Stimulated activated naive CD8-positive, alpha-beta T cell treated with anti-CD3 and anti-CD28 coated beads, Interleukin-15, amount 100 ng/mL, for 72 hours (primary cell): Measurements from ENCODE around the gene LRSAM1.
A peak's percentile ranks its signal among the peaks of the same experiment; 100 is the strongest.

Experiments used
- ATAC-seq: fragments of 150-1000 bp; cut with Tn5 transposase; 2 replicates; pipeline ENCODE4 v1.10.0; 2021; ENCODE audit warnings: mild to moderate bottlenecking, moderate library complexity
- DNase-seq, 2 donors: peaks; one replicate each; pipeline ENCODE4 v3.0.0; 2021 to 2022
- H3K27ac Mint-ChIP-seq, 2 donors: one replicate each; pipeline ENCODE4 v1.8.0; 2022; ENCODE audit warnings: mild to moderate bottlenecking in 2 of 2, mixed read lengths in 2 of 2, moderate library complexity in 2 of 2
- H3K27me3 Mint-ChIP-seq: one replicate; pipeline ENCODE4 v1.8.0; 2022; ENCODE audit warnings: mixed read lengths
- H3K4me1 Mint-ChIP-seq: one replicate; pipeline ENCODE4 v1.8.0; 2022; ENCODE audit warnings: mild to moderate bottlenecking, mixed read lengths
- H3K4me3 Mint-ChIP-seq, 2 donors: one replicate each; pipeline ENCODE4 v1.8.0; 2022; ENCODE audit warnings: mild to moderate bottlenecking in 2 of 2, mixed read lengths in 2 of 2, moderate library complexity in 1 of 2
- H3K9me3 Mint-ChIP-seq, 2 donors: one replicate each; pipeline ENCODE4 v1.8.0; 2022; ENCODE audit warnings: mixed read lengths in 2 of 2

Gene LRSAM1

GRCh38 chr9:127446713-127447415, 4.4 kb upstream of the LRSAM1 start:
- no peak for DNase-seq
- ATAC-seq = no peak

GRCh38 chr9:127447416-127448111, 3.7 kb upstream of the LRSAM1 start:
- H3K27ac Mint-ChIP-seq = peak overlapping the region; percentile 89 to 96
- no peak for DNase-seq

More at GRCh38 chr9:127446713-127447415, 4.4 kb upstream of the LRSAM1 start:
- H3K4me3 Mint-ChIP-seq = no peak overlapping the region
- peak overlapping the region in 1 of 2 donors; percentile 96 for H3K27ac Mint-ChIP-seq
- peaks cover 0 to 13% of the 10 kb centered on the region in 2 donors for H3K9me3 Mint-ChIP-seq
- H3K4me1 Mint-ChIP-seq = peaks cover 49% of the 10 kb centered on the region
- H3K27me3 Mint-ChIP-seq = no peaks in the 10 kb centered on the region

GRCh38 chr9:127448112-127448805, 3.1 kb upstream of the LRSAM1 start:
- Mint-ChIP-seq H3K4me1 (peaks cover 60% of the 10 kb centered on the region), H3K27me3 (no peaks in the 10 kb centered on the region), H3K27ac (peak overlapping the region in 1 of 2 donors; percentile 99), H3K4me3 (peak overlapping the region; percentile 93 to 95), H3K9me3 (peaks cover 0 to 13% of the 10 kb centered on the region in 2 donors)
- no peak for DNase-seq
- no peak for ATAC-seq

More at GRCh38 chr9:127447416-127448111, 3.7 kb upstream of the LRSAM1 start:
- peaks cover 56% of the 10 kb centered on the region for H3K4me1 Mint-ChIP-seq
- H3K4me3 Mint-ChIP-seq = peak overlapping the region; percentile 93 to 95
- no peak for ATAC-seq
- H3K9me3 Mint-ChIP-seq = peaks cover 0 to 13% of the 10 kb centered on the region in 2 donors
- no peaks in the 10 kb centered on the region for H3K27me3 Mint-ChIP-seq

- peaks cover 72% of the 10 kb centered on the region for H3K4me1 Mint-ChIP-seq
- ATAC-seq = no peak
- no peak for DNase-seq
- no peaks in the 10 kb centered on the region for H3K27me3 Mint-ChIP-seq
- peak overlapping the region; percentile 99 for H3K27ac Mint-ChIP-seq
- peaks cover 0 to 9% of the 10 kb centered on the region in 2 donors for H3K9me3 Mint-ChIP-seq
- H3K4me3 Mint-ChIP-seq = peak overlapping the region; percentile 93 to 95
These were observed 1.9 kb upstream of the LRSAM1 start for GRCh38 chr9:127449332-127449966.

GRCh38 chr9:127450243-127450760, 1.0 kb upstream of the LRSAM1 start:
- DNase-seq (no peak), ATAC-seq (peak; percentile 8)
- Mint-ChIP-seq H3K4me1 (peaks cover 73% of the 10 kb centered on the region), H3K27me3 (no peaks in the 10 kb centered on the region), H3K4me3 (peak overlapping the region; percentile 93 to 95), H3K9me3 (peaks cover 0 to under 1% of the 10 kb centered on the region in 2 donors), H3K27ac (peak overlapping the region; percentile 99)

- Mint-ChIP-seq H3K4me1 (peaks cover 66% of the 10 kb centered on the region), H3K4me3 (peak overlapping the region; percentile 93 to 95), H3K27me3 (no peaks in the 10 kb centered on the region), H3K9me3 (no peaks in the 10 kb centered on the region), H3K27ac (peak overlapping the region; percentile 99)
- DNase-seq (no peak), ATAC-seq (peak; percentile 2)
These were observed 223 bp downstream of the LRSAM1 start for GRCh38 chr9:127451608-127451857.

GRCh38 chr9:127451858-127452656, 747 bp downstream of the LRSAM1 start:
- Mint-ChIP-seq H3K4me3 (peak overlapping the region; percentile 93 to 95), H3K27me3 (no peaks in the 10 kb centered on the region), H3K4me1 (peaks cover 60% of the 10 kb centered on the region), H3K9me3 (no peaks in the 10 kb centered on the region), H3K27ac (peak overlapping the region; percentile 99)
- DNase-seq = peak; percentile 44 to 66
- peak; percentile 41 for ATAC-seq

- no peaks in the 10 kb centered on the region for H3K9me3 Mint-ChIP-seq
- ATAC-seq = no peak
These were observed 1.4 kb downstream of the LRSAM1 start for GRCh38 chr9:127452691-127453090.

GRCh38 chr9:127455324-127455992, 4.1 kb downstream of the LRSAM1 start:
- Mint-ChIP-seq H3K27me3 (no peaks in the 10 kb centered on the region), H3K4me1 (peaks cover 26% of the 10 kb centered on the region), H3K27ac (no peak overlapping the region), H3K9me3 (no peaks in the 10 kb centered on the region), H3K4me3 (no peak overlapping the region)
- ATAC-seq = no peak
- no peak for DNase-seq

More at GRCh38 chr9:127452691-127453090, 1.4 kb downstream of the LRSAM1 start:
- Mint-ChIP-seq H3K27ac (no peak overlapping the region), H3K4me3 (peak overlapping the region; percentile 93 to 95), H3K27me3 (no peaks in the 10 kb centered on the region), H3K4me1 (peaks cover 54% of the 10 kb centered on the region)
- DNase-seq = no peak

- H3K9me3 Mint-ChIP-seq = no peaks in the 10 kb centered on the region
- no peak overlapping the region for H3K4me3 Mint-ChIP-seq
- peaks cover 19% of the 10 kb centered on the region for H3K4me1 Mint-ChIP-seq
- DNase-seq (no peak), ATAC-seq (no peak)
- no peaks in the 10 kb centered on the region for H3K27me3 Mint-ChIP-seq
- peak overlapping the region in 1 of 2 donors; percentile 75 for H3K27ac Mint-ChIP-seq
These were observed 6.0 kb downstream of the LRSAM1 start for GRCh38 chr9:127457191-127457878.

- Mint-ChIP-seq H3K27ac (no peak overlapping the region), H3K4me3 (no peak overlapping the region), H3K27me3 (no peaks in the 10 kb centered on the region)
These were observed 7.6 kb downstream of the LRSAM1 start for GRCh38 chr9:127458921-127459320.

GRCh38 chr9:127463382-127463781, 12.1 kb downstream of the LRSAM1 start:
- no peak overlapping the region for H3K27ac Mint-ChIP-seq
- no peaks in the 10 kb centered on the region for H3K4me1 Mint-ChIP-seq
- H3K4me3 Mint-ChIP-seq = no peak overlapping the region
- DNase-seq = no peak
- H3K27me3 Mint-ChIP-seq = no peaks in the 10 kb centered on the region
- no peaks in the 10 kb centered on the region for H3K9me3 Mint-ChIP-seq
- ATAC-seq = no peak

More at GRCh38 chr9:127458921-127459320, 7.6 kb downstream of the LRSAM1 start:
- H3K4me1 Mint-ChIP-seq = peaks cover 6% of the 10 kb centered on the region
- H3K9me3 Mint-ChIP-seq = no peaks in the 10 kb centered on the region
- DNase-seq (no peak), ATAC-seq (no peak)

GRCh38 chr9:127463911-127464310, 12.6 kb downstream of the LRSAM1 start:
- no peaks in the 10 kb centered on the region for H3K4me1 Mint-ChIP-seq
- no peak overlapping the region for H3K4me3 Mint-ChIP-seq
- no peaks in the 10 kb centered on the region for H3K27me3 Mint-ChIP-seq
- ATAC-seq (no peak), DNase-seq (no peak)
- no peak overlapping the region for H3K27ac Mint-ChIP-seq
- no peaks in the 10 kb centered on the region for H3K9me3 Mint-ChIP-seq
